ENCODE measurements around the gene CHST6.
"Not testable (repeated sequence)": the region's sequence is repeated elsewhere in the genome, so short reads cannot be mapped to it uniquely, and the experiment has no call there.

CHST6 gene

DNA sequence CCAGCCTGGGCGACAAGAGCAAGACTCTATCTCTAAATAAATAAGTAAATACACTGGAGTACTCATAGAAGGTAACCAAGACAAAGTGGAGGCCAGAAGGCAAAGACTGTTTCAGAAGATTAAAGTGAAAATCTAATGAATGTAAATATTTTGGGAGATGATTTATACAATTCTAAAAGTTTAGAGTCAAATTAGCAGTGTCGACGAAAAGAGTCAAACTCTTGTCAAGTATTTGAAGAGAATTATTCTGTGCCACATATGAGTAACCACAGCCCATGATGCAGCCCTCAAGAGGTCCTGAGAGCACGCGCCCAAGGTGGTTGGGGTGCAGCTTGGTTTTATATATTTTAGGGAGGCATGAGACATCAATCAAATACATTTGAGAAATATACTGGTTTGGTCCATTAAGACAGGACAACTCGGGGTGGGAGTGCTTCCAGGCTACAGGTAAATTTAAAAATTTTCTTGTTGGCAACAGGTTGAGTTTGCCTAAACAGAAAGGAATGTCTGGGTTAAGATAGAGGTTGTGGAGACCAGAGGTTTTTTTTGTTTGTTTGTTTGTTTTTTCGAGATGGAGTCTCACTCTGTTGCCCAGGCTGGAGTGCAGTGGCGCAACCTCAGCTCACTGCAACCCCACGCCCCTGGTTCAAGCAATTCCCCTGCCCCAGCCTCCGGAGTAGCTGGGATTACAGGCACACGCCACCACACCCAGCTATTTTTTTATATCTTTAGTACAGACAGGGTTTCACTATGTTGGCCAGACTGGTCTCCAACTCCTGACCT lies 65.4 kb downstream of the CHST6 start:
- TF ChIP-seq, protein P1, sequence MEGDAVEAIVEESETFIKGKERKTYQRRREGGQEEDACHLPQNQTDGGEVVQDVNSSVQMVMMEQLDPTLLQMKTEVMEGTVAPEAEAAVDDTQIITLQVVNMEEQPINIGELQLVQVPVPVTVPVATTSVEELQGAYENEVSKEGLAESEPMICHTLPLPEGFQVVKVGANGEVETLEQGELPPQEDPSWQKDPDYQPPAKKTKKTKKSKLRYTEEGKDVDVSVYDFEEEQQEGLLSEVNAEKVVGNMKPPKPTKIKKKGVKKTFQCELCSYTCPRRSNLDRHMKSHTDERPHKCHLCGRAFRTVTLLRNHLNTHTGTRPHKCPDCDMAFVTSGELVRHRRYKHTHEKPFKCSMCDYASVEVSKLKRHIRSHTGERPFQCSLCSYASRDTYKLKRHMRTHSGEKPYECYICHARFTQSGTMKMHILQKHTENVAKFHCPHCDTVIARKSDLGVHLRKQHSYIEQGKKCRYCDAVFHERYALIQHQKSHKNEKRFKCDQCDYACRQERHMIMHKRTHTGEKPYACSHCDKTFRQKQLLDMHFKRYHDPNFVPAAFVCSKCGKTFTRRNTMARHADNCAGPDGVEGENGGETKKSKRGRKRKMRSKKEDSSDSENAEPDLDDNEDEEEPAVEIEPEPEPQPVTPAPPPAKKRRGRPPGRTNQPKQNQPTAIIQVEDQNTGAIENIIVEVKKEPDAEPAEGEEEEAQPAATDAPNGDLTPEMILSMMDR (IDR thresholded peaks at IDR 0.05; ENCODE audit: low read depth, low read length), result no peak
- H3K4me3 ChIP-seq (ENCODE audit: low read depth, low read length), result no peak overlapping the region

DNA sequence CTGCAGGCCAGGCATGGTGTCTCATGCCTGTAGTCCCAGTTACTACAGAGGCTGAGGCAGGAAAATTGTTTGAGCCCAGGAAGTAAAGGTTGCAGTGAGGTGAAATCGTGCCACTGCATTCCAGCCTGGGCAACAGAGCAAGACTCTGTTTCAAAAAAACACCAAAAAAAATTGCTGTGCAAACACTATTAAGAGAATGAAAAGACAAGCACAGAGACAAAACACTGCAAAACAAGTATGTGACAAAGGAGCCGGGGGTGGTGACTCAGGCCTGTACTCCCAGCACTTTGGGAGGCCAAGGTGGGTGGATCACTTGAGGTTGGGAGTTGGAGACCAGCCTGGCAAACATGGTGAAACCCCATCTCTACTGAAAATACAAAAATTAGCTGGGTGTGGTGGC lies 68.7 kb downstream of the CHST6 start:
- H3K4me3 ChIP-seq (ENCODE audit: low read depth, low read length), result not testable (repeated sequence)

DNA sequence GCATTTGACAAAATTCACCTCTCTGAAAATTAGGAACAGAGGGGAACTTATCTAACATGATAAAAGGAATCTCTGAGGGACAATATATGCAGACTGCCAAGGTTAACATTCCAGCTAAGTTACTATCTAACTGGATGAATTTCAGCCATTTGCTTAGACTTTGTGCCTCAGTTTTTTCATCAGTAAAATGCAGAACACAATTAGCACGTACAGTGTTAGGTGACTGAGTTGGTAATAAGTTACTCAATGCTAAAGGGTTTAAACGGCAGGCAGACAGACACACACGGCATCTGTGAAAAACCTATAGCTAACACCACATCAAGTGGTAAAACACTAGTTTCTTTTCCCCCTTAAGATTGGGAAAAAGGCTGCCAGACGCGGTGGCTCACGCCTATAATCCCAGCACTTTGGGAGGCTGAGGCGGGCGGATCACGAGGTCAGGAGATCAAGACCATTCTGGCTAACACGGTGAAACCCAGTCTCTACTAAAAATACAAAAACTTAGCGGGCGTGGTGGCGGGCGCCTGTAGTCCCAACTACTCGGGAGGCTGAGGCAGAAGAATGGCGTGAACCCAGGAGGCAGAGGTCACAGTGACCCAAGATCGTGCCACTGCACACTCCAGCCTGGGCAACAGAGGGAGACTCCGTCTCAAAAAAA lies 71.0 kb downstream of the CHST6 start:
- H3K4me3 ChIP-seq (ENCODE audit: low read depth, low read length), result not testable (repeated sequence)

DNA sequence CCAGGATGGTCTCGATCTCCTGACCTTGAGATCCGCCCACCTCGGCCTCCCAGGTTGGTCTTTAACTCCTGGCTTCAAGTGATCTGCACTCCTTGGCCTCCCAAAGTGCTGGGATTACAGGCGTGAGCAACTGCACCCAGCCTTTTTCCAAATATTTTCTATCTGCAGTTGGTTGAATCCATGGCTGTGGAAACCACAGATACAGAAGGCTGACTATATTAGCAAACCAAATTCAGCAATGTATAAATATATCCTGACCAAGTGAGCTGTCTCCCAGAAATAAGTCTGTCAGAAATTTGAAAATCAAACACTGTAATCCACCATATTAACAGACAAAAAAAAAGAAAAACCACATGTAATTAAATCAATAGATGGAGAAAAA lies 71.5 kb downstream of the CHST6 start:
- H3K4me3 ChIP-seq (ENCODE audit: low read depth, low read length), result no peak overlapping the region
- TF ChIP-seq, protein P1 (IDR thresholded peaks at IDR 0.05; ENCODE audit: low read depth, low read length), result no peak
